GM19324 (cell line): ENCODE data around the gene UGGT2.
"Not testable (repeated sequence)": the region's sequence is repeated elsewhere in the genome, so short reads cannot be mapped to it uniquely, and the experiment has no call there.

Experiments
- ATAC-seq: cut with Tn5 transposase; IDR thresholded peaks from one replicate; pipeline ENCODE4 v1.9.1; 2021; ENCODE audit warnings: mild to moderate bottlenecking, moderate library complexity; ENCODE audit not compliant: unreplicated experiment, low FRiP score

UGGT2 gene

DNA sequence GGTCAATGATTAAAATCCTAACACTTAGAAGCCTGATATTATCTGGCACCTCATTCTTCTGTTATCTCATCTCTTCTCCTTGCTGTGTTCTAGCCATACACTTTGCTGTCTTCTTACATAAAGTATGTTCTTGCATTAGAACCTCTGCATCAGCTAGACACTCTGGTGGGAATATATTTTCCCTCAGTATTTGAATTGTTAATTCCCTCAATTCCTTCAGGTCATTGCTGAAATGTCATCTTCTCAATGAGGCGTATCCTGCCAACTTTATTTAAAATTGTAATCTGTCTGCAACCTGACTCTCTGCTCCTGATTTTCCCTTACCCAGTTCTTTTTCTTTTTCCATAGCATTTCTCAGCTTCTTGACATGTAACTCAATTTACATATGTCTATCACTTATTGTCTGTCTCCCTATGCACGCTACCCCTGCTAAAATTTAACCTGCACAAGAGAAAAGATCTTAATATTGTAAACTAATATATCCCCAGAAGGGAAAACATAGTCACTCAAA, 138.2 kb downstream of the UGGT2 start:
- no peak for ATAC-seq

DNA sequence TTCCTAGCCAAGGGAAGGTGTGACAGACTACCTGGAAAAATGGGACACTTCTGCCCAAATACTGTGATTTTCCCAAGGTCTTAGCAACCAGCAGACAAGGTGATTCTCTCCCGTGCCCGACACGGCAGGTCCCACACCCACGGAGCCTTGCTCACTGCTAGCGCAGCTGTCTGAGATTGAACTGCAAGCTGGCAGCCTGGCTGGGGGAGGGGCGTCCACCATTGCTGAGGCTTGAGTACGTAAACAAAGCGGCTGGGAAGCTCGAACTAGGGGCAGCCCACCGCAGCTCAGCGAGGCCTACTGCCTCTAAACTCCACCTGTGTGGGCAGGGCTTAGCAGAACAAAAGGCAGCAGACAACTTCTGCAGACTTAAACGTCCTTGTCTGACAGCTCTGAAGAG, 146.2 kb downstream of the UGGT2 start:
- ATAC-seq: no peak

DNA sequence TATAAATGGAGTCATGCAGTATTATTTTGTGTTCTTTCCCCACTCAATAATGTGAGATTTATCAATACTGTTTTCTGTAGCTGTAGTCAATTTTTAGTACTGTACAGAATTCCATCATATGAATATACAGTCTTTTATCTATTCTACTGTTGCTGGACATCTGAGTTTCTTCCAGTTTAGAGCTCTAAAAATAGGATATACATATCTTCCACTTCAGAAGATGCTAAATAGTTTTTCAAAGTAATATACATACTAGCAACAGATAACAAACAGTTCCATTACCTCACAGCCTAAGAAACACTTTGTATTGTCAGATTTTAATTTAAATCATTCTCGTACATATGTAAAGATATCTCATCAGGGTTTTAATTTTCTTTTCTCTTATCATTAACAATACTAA, 149.6 kb downstream of the UGGT2 start:
- no peak for ATAC-seq

- ATAC-seq: no peak
These were observed 150.5 kb downstream of the UGGT2 start for GRCh38 chr13:95902741-95903140.

- ATAC-seq: no peak
These were observed 154.9 kb downstream of the UGGT2 start for GRCh38 chr13:95898256-95898655.

DNA sequence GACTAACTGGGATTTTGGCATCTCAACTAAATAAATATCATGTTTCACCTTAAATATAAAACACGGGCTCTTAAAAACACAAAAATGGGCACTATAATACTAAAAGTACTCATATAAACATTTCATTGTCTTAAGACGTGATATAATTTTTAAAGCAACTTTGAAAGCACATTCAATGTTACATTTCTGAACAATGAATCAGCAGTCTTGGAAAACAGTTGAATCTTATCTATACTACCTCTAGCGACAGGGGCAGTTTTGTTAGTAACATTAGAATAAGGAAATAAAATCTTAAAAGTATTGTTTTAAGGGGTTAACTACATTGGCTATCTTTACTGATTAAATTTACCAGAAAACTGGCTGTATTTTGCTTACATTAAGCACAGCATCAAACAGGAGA, 156.9 kb downstream of the UGGT2 start:
- ATAC-seq: no peak

DNA sequence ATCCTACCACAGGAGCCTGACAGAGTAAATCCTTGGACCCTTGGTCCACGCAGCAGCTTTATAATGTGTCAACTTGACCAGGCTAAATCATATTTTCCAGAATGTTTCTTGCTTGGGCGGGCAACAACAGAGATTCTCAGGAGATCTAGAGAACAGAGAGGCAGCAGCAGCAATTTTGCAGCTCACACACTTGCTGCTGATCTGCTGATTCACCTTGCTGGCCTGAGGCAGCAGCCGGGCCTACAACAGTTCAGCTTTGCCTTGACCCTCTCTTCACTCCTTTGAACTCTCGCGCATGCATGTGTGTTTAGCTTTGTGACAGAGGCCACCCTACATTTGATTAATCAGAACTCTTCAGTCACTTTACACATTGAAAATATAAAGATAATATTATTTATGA, 159.3 kb downstream of the UGGT2 start:
- no peak for ATAC-seq

- ATAC-seq: no peak
These were observed 171.1 kb downstream of the UGGT2 start for GRCh38 chr13:95882121-95882520.

DNA sequence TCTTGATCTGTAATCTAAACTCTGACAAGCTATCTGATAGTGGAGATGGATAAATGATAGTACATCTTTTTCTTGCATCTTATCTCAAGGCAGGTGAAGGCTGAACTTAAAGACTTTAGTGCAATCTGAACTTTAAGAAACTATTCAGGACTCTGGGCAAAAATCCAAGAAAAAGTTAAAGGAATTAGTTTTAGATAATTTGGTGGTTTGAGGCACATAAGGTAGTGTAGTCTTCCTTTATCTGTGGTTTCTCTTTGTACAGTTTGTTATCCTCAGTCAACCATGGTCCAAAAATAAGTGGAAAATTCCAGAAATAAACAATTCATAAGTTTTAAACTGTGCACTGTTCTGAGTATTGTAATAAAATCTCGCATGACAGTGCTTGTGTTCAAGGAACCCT, 172.9 kb downstream of the UGGT2 start:
- no peak for ATAC-seq

DNA sequence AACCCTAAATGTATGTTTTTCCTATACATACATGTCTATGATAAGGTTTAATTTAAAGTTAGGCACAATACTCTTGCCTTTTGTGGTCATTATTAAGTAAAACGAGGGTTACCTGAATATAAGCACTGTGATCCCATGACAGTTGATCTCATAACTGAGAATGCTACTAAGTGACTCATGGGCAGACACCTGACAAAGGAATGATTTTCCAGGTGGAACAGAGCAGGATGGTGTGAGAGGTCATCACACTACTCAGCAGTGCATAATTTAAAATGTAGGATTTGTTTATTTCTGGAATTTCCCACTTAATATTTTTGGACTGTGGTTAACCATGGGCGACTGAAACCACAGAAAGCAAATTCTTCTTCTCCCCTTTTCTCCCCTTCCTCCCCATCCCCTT, 178.9 kb downstream of the UGGT2 start:
- ATAC-seq: no peak

DNA sequence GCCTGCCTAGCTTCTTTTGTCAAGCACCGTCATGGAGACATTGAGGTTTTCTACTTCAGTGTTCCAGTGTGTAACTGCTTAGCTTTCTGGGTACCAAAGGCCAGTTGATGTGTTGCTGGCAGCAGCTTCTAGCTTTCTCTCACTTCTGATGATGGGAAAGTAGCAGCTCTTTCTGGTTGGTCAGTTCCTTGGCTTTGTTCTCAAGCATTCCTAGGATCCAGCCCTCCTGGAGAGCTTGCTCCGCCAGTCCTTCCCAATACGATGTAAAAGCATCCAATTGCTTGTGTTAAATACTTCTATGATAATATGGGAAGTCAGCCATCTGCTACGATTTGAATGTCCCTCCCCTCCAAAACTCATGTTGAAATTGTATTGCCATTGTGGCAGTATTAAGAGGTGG, 182.8 kb downstream of the UGGT2 start:
- no peak for ATAC-seq

DNA sequence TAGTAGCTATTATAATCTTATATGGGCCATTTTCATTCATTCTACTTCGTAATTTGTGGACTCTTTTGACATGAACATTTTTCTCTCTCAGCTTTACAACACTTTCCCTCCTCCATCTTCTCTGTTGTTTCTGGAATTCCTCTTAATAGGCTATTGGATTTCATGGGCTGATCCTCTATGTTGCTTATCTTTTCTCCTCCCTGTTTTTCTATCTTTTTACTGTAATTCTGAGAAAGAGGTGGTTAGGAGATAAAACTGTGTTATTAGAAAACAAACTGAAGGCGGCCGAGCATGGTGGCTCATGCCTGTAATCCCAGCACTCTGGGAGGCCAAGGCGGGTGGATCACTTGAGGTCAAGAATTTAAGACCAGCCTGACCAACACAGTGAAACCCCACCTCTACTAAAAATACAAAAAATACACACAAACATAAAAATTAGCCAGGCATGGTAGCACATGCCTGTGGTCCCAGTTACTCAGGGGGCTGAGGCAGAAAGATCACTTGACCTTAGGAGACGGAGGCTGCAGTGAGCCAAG, 188.1 kb downstream of the UGGT2 start:
- no peak for ATAC-seq

DNA sequence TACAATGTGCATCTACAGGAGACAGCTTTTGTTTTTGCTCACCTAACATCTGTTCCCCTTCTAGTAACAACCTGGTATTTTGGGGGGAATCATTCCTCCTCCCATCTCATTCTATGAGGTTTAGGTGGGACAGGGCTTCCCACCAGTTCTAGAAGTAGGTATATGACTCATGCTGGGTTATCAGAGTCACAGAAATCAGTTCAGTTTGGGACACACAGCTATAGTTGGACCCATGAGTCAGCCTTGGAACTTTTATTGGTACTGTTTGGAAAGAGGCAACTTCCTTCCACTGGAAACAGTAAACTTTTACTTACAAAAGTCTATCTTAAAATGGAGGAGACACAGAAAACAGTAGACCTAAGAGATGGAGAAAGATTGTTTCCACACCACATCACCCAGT, 190.8 kb downstream of the UGGT2 start:
- ATAC-seq: no peak

GRCh38 chr13:95861296-95861695, 191.9 kb downstream of the UGGT2 start:
- ATAC-seq: no peak

DNA sequence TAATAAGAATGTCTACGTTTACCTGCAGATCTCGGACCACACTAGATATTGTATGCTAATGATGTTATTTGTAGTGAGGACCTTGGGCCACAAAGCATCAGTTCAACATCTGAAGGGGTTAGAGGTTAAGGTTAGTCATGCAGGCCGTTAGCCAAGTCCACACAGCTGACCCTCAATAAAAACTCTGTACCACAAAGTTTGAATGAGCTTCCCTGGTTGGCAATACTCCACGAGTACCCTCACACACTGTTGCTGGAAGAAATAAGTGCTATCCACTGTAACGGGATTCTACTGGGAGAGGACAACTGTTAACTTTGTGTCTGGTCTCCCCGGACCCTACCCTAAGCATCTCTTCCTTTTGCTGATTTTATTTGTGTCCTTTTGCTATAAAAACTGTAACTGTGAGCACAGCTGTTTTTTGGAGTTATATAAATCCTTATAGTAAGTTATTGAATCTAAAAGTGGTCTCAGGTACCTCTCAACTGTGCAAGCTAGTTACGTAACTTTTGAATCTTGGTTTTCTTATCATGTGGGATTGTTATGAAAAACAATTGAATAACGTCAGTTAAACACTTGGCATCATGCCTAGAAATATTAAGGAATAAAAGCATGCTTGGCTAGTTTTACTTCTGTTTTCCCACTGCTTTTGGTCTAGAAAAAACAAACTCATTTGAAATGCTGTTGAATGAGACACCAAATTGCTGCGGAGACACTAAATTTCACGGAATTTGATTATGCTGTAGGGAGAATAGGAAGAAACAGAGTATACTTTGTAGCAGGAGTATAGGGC, 194.7 kb downstream of the UGGT2 start:
- ATAC-seq: no peak

GRCh38 chr13:95845656-95846055, 207.5 kb downstream of the UGGT2 start:
- ATAC-seq: not testable (repeated sequence)

DNA sequence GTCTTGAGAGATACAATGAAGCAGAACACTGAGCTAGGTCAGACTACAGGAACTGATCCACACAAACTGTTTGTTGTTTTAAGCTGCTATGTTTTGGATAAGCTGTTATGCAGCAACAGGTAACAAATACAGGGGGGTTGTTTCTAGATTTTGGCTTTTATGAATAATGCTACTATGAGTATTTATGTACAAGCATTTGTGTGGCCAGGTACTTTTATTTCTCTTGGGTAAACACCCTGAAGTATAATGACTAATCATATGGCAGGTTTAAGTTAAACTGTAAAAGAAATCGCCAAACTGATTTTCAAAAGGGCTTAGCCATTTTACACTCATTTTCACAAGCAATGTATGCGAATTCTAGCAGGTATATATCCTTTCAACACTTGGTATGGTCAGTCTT, 210.3 kb downstream of the UGGT2 start:
- ATAC-seq: no peak

DNA sequence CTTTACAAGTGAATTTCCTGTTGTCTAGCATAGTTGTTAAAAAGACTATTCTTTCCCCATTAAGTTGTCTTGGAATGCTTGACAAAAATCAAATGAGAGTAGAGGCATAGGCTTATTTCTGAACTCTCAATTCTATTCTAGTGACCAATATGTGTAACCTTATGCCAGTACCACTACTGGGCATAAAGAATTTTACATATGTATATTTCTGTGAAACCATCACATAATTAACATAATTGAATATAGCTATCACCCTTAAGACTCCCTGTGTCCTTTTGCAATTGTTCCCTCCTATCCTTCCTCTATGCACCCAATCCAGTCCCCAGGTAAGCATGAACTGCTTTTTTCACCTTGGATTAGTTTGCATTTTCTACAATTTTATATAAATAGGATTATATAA, 211.3 kb downstream of the UGGT2 start:
- ATAC-seq: no peak

GRCh38 chr13:95834134-95834765, 219.0 kb downstream of the UGGT2 start:
- ATAC-seq: peak; percentile 76

DNA sequence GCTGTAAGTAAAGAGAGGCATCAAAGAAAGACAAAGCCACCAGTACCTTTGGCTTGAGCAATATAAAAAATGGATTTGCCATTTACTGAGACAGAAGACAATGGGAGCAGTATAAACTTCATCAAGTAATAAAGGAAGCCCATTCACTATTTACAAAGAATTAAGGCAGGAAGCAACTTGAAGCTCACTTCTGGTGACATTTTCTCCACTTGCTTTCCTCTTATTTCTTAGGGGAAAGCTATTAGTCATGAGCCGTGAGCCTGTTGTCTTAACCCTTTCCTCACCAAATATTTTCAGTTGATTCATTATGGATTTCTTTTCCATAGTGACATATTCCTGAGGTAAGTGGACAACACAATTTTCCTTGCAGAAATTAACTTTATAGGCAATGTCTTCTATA, 219.5 kb downstream of the UGGT2 start:
- ATAC-seq: no peak

DNA sequence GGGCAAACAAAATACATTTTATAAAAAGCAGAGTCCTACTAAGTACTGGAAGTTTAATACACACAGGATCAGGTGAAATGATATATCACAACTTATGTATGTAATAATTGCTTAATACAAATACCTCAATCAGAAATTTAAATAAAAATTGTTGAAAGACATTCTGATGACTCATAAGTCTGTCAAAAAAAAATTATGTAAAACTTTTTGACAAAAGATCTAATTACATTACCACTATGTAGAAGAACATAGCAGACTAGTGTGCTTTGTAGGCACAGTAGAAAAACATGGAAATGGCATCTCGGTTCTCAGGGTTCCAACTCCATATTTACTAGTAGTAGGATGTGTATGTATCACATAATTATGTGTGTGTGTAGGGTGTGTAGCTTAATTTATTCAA, 220.1 kb downstream of the UGGT2 start:
- no peak for ATAC-seq

DNA sequence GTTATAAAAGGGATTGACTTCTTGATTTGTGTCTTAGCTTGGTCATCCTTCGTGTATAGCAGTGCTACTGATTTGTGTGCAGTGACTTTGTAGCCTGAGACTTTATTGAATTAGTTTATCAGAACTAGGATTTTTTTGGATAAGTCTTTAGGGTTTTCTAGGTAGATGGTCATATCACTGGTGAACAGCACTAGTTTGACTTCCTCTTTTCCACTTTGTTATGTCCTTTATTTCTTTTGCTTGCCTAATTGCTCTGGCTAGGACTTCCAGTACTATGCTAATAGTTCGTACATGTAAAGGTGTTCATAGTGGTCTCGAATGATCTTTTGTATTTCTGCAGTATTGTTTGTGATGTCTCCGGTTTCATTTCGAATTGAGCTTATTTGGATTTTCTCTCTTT, 230.9 kb downstream of the UGGT2 start:
- no peak for ATAC-seq
